ENCODE results near the gene UPF1.
A peak's percentile ranks its signal among the peaks of the same experiment; 100 is the strongest.

The UPF1 gene

DNA sequence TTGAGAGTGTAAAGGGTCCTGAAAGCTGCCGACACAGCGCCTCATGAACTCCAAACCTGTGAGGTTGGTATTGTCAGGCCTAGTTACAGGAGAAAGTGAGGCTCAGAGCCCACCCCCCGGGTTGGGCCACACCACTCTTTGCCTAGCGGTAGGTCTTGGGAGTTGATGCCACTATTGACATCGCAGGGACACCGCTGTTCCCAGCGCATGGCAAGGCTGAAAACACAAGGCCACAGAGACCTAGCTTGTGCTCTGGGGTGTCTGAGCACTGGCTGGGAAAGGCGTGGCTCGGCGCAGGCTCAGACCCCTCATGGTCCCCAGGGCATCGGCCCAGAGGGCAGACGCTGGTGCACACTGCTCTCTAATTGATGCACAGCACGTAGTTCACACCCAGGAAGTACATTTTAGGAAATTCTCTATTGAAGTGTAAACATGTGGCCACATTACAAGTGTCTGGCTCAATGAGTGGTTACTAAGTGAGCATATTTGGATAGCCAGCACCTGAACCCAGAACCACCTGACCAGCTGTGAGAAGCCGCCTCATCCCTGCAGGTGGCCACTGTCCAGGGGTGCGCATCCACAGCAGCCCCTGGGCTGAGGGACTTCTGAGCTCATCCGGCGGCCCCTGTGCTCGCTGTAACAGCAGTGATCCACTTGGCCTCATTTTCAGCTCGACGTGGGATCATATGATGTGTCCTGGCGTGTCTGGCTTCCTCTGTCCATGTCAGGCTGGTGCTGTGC lies 27.3 kb downstream of the UPF1 start:
- no peak for DNase-seq

- DNase-seq = no peak
These were observed 28.0 kb downstream of the UPF1 start for GRCh38 chr19:18859676-18860301.

DNA sequence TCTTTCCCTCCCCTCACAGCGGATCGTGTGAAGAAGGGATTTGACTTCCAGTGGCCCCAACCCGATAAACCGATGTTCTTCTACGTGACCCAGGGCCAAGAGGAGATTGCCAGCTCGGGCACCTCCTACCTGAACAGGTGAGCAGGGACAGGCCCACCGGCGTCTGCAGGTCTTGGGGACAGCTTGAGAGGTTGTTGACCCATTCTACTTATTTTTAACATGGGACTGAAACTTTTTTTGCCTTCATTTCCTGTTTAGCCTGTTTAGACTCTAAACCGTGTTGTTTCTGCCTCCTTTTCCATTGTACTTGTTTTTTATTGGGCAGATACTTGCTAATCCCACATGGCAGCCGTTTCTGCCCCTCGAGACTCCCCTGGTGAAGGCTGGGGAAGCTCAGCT lies 28.5 kb downstream of the UPF1 start:
- DNase-seq = no peak

- DNase-seq = no peak
These were observed 29.0 kb downstream of the UPF1 start for GRCh38 chr19:18860725-18861124.

DNA sequence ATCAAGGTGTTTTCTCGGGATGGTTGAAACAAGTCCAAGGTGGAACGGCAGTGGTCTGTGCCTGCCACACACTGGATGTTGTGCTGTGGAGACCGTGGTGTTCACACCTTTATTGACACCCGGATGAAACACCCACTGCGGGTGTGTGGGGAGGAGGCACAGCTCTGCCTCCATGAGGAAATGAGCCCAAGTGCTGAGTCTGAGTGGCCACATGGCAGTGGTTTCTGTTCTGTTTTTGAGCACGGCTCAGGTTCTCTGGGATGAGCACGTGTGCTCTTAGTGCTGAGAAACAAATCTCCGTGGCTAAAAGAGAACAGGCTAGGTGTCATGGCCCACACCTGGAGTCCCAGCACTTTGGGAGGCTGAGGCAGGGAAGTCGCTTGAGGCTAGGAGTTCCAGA lies 29.5 kb downstream of the UPF1 start:
- DNase-seq = no peak

DNA sequence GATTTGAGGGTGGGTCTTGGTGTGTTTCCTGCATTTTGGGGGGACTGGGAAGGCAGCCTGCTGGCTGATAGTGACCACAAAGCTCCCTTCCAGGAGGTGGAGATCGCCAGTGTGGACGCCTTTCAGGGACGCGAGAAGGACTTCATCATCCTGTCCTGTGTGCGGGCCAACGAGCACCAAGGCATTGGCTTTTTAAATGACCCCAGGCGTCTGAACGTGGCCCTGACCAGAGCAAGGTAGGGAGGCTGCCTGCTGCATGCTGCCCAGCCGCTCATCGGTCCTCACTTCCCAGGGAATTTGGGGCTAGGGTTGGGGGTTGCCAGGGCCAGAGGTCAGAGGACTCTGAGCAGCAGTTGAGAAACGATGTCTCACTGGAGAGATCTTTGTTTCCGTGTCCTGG lies 30.2 kb downstream of the UPF1 start:
- DNase-seq = no peak

- no peak for DNase-seq
These were observed 31.4 kb downstream of the UPF1 start for GRCh38 chr19:18862976-18863842.

DNA sequence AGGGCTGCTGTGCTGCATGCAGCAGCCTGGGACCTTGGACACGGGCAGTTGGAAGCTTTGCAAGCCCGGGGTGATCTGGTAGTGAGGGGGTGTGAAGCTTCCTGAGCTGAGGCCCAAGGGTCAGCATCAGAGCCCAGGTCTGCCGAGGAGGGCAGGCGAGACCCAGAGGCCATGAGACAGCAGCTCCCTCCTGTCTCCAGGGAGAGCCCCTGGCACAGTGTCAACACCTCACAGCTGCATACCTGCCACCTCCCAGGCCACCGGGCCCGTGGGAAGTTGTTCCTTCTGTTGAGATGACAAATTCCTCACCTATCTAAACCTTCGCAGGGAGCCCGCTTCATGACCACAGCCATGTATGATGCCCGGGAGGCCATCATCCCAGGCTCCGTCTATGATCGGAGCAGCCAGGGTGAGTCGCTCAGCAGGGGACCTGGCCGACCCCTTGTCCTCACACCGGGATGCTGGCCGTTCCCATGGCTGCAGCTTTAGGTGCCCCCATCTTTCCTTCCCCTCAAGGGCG lies 32.1 kb downstream of the UPF1 start:
- no peak for DNase-seq

- no peak for DNase-seq
These were observed 33.6 kb downstream of the UPF1 start for GRCh38 chr19:18865106-18865972.

GRCh38 chr19:18865973-18866799 lies 34.4 kb downstream of the UPF1 start:
- peak; percentile 60 for DNase-seq

DNA sequence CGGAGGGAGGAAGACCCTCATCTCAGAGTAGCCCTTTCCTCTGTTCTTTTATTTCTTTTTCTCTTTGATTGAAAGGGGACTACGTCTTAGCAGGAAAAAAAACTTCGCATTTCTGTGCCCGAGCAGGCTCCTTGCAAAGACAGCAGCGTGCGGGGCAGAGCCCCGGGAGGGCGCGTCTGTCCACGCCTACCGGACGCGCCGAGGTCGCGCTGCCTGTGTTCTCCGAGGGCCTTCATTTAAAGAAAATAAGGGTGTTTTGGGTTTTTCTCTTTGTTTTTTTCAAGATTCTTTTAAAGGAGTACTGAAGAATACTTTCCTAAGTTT lies 35.0 kb downstream of the UPF1 start:
- no peak for DNase-seq

DNA sequence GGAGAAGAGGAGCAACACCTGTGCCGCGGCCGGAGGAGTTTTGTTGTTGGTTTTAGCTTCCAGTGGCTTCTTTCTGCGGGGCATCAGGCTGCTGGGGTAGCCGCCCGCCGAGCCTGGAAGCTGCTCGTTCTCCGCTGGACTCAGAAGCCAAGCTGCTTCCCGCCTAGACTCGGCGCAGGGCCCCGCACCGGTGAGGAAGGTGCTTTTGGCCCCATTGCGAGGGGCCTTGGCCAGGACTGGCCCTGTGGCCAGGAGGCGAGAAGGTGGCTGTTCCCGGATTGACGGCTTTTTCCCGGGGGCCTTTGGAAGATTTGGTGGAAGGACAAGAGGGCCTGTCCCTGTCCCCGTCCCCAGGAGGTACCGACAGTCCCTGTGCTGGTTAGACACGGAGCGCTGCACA lies 35.4 kb downstream of the UPF1 start:
- no peak for DNase-seq

- DNase-seq = no peak
These were observed 36.0 kb downstream of the UPF1 start for GRCh38 chr19:18867751-18868150.

DNA sequence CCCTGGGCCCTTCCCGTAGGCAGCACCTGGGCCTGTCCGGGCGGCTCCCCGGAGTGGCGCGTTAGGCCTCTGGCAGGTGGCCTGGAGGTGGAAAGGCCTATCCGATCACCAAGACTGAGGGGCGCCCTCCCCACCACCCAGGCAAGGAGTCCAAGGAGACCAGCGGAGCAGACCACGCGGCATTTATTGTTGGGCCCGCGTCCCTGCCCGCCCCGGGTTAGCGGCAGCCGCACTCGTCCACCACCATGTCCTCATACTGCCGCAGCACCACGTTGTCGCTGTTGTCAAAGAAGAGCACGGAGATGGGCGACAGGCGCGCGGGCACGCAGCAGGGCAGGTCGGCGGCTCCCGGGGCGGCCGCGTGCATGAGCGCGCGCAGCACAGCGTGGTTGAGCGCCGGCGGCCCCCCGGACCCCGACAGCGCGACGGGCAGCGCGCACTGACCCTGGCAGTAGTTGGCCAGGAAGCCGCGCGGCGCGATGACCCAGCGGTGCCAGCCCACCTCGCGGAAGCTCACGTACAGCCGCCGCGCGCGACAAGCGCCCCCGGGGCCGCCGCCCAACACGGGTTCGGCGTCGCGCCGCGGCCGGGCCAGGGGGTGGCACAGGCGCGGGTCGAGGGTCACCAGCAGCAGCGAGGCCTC lies 36.7 kb downstream of the UPF1 start:
- DNase-seq = no peak

GRCh38 chr19:18869023-18869618 lies 37.4 kb downstream of the UPF1 start:
- DNase-seq = no peak

DNA sequence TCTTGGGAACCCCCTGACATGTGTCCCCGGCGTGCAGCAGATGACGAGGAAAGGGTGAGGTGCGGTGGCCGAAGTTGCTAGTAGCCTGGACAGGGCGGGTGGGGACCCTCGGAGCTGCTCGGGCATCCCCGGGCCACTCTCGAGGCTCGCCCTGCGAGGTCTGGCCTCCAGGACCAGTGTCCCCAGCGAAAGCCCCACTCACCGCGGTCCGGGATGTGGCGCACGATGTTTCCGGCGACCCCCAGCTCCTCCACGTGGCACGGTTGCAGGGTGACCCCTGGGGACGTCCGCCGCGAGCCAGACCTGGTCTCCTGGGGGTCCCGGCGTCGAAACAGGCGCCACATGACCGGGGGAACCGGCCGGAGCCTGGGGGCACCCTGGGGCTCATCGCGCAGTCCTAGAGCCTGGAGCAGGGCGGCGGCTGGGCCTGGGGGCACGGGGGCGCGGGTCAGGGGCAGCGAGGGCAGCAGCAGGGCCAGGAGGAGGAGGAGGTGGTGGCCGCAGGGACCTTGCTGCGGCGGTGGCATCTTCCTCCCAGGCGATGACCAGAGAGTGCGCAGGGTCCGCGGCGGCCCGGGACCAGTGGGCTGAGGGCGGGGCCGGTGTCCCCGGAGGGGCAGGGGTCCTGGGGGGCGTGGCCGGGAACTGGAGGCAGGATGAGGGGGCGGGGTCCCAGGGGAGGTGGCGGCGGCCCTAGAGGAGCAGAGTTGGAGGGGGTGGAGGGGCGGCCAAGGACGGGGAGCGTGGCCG lies 38.2 kb downstream of the UPF1 start:
- DNase-seq = no peak

GRCh38 chr19:18870531-18871172 lies 38.9 kb downstream of the UPF1 start:
- no peak for DNase-seq

DNA sequence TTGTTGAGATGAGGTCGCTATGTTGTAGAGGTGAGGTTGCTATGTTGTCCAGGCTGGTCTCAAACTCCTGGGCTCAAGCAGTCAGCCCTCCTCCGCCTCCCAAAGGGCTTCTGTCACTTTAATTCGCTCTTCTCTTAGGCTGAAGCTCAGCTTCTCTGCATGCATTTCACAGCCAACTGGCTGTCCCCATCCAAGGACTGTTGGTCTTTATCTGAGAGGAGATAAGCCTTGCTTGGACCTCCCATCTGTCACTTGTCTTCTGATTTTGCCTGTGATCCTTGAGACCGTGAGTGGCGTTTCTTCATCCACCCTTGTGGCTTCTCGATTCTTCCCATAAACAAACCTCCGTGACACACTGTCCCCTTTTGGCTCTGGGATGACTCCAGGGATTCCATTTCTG lies 39.8 kb downstream of the UPF1 start:
- DNase-seq = peak; percentile 12

DNA sequence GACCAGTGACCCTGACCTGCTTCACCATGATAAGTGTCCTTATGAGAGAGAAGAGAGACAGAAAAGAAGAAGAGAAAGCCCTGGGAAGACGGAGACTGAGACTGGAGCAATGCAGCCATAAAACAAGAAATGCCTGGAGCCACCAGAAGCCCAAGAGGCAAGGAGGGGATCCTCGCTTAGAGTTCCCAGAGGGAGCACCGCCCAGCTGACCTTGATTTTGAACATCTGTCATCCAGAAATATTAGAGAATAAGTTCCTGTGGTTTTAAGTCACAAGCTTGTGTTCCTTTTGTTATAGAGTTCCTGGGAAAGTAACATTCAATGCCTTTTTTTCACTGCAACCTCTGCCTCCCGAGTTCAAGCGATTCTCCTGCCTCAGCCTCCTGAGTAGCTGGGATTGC lies 44.0 kb downstream of the UPF1 start:
- no peak for DNase-seq

DNA sequence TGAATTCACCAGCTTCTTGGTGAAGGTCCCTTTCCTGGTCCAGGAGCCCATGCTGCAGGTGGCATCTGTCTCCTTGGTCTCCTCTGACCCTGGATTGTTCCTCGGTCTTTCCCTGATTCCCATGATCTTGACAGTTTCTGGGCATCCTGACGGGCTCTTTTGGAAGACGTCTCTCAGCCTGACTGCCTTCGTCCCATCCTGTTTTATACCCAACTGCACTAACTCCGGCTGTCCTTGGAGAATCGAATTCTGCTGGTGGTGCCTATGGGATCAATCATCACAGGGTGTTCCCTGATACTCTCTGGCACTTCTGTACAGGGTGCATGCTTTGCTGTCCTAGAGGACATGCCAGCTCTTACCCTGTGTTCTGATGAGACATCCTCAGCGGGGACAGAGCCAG lies 45.1 kb downstream of the UPF1 start:
- no peak for DNase-seq

All from OCI-M1 (cell line).